ENCODE results near the gene SOX6.

- TF ChIP-seq EZH2 (IDR thresholded peaks at IDR 0.05; ENCODE audit: insufficient read depth, low read length) (no peak), CTCF (IDR thresholded peaks at IDR 0.05; ENCODE audit: insufficient read depth, low read depth, low read length) (no peak)
Observed at GRCh38 chr11:16182553-16182952, 173.8 kb downstream of the SOX6 start.

All from astrocyte (in vitro differentiated cells and primary cell).